Naive thymus-derived CD4-positive, alpha-beta T cell (primary cell): ENCODE results near the gene MRPS34. TPM values are rescaled to one million over a fixed set of nuclear protein-coding genes. Genes with fewer than 3 reads are reported as not detected.

Source experiments
- ATAC-seq: fragments of 150-1000 bp; cut with Tn5 transposase; 2 replicates; pipeline ENCODE4 v1.10.0; 2021; ENCODE audit warnings: mild to moderate bottlenecking, moderate library complexity
- CTCF ChIA-PET: fragments of 350-600 bp; sonication (Branson Sonifier 250); formaldehyde crosslinking; loops from one replicate; lab custom pipeline; 2021; ENCODE audit warnings: antibody characterized with exemption; lab: Charles Lee
- POLR2A ChIA-PET: fragments of 350-600 bp; sonication (Branson Sonifier 250); formaldehyde crosslinking; loops from one replicate; lab custom pipeline; 2021; ENCODE audit warnings: antibody characterized with exemption, inconsistent platforms; lab: Charles Lee
- DNase-seq, 9 donors: peaks; one replicate each; pipeline versions ENCODE4 v3.0.0 to v3.0.0-alpha.2; 2020 to 2022; ENCODE audit warnings: mixed read lengths in 1 of 9
- H3K27ac ChIP-seq: one replicate; pipeline ENCODE4 v1.7.0; 2013; ENCODE audit warnings: mild to moderate bottlenecking, low read depth, low read length, moderate library complexity
- H3K27me3 ChIP-seq, 2 donors: one replicate each; pipeline ENCODE4 v1.7.0; 2013; ENCODE audit warnings: low read length in 2 of 2, mild to moderate bottlenecking in 2 of 2, moderate library complexity in 2 of 2; ENCODE audit not compliant: control insufficient read depth in 2 of 2, insufficient read depth in 2 of 2
- H3K36me3 ChIP-seq, 3 experiments: 1 replicate in 2 of 3; 2 replicates in 1 of 3; pipeline ENCODE4 v1.7.0; 2013; ENCODE audit warnings: low read length in 3 of 3, mild to moderate bottlenecking in 3 of 3, moderate library complexity in 1 of 3; ENCODE audit not compliant: insufficient read depth in 3 of 3, control insufficient read depth in 2 of 3
- H3K4me1 ChIP-seq, 2 donors: one replicate each; pipeline ENCODE4 v1.7.0; 2013; ENCODE audit warnings: low read length in 2 of 2, mild to moderate bottlenecking in 2 of 2, moderate library complexity in 1 of 2; ENCODE audit not compliant: control insufficient read depth in 2 of 2, insufficient read depth in 2 of 2
- H3K4me3 ChIP-seq: 2 replicates; pipeline ENCODE4 v1.7.0; 2013; ENCODE audit warnings: mild to moderate bottlenecking, low read length
- H3K9me3 ChIP-seq, 3 experiments: 1 replicate in 2 of 3; 2 replicates in 1 of 3; pipeline ENCODE4 v1.7.0; 2013; ENCODE audit warnings: low read length in 3 of 3; ENCODE audit not compliant: control insufficient read depth in 2 of 3
- H3K27ac Mint-ChIP-seq, 9 donors: one replicate each; pipeline ENCODE4 v1.8.0; 2020 to 2022; ENCODE audit warnings: mixed read lengths in 9 of 9, mild to moderate bottlenecking in 8 of 9, moderate library complexity in 5 of 9, inconsistent platforms in 2 of 9
- H3K27me3 Mint-ChIP-seq, 5 donors: one replicate each; pipeline ENCODE4 v1.8.0; 2021 to 2022; ENCODE audit warnings: mixed read lengths in 5 of 5, mild to moderate bottlenecking in 1 of 5
- H3K36me3 Mint-ChIP-seq, 5 donors: one replicate each; pipeline ENCODE4 v1.8.0; 2020 to 2022; ENCODE audit warnings: mixed read lengths in 5 of 5, mild to moderate bottlenecking in 3 of 5, inconsistent platforms in 1 of 5
- H3K4me1 Mint-ChIP-seq, 7 donors: one replicate each; pipeline ENCODE4 v1.8.0; 2020 to 2022; ENCODE audit warnings: mixed read lengths in 7 of 7, mild to moderate bottlenecking in 3 of 7, inconsistent platforms in 1 of 7
- H3K4me3 Mint-ChIP-seq, 10 donors: one replicate each; pipeline ENCODE4 v1.8.0; 2020 to 2022; ENCODE audit warnings: mild to moderate bottlenecking in 10 of 10, mixed read lengths in 10 of 10, moderate library complexity in 6 of 10, inconsistent platforms in 2 of 10
- H3K9me3 Mint-ChIP-seq, 11 donors: one replicate each; pipeline ENCODE4 v1.8.0; 2020 to 2022; ENCODE audit warnings: mixed read lengths in 11 of 11, mild to moderate bottlenecking in 4 of 11, inconsistent platforms in 1 of 11, moderate library complexity in 1 of 11
- intact Hi-C, 2 donors: fragments of 100-400 bp; cut with micrococcal nuclease; formaldehyde crosslinking; loops; one replicate each; pipeline ENCODE4 v1.15.1; 2023
- polyA plus RNA-seq, 2 donors: library from polyadenylated mRNA; unstranded; fragments of 300-500 nt; fragmentation: Illumina TruSeq; gene quantifications; one replicate each; pipeline ENCODE4 v1.2.3, GENCODE V29; 2021
- total RNA-seq, 6 experiments: library from RNA in 5 of 6; stranded (reverse) in 5 of 6; gene quantifications; 1 replicate in 5 of 6; 2 replicates in 1 of 6; pipeline ENCODE4 v1.2.3 and lab custom pipeline; 2021 to 2026

Gene MRPS34
- total and polyA plus RNA-seq, 7 experiments from 2014 or later = 41.6 to 162 (median 60.9) TPM

DNA sequence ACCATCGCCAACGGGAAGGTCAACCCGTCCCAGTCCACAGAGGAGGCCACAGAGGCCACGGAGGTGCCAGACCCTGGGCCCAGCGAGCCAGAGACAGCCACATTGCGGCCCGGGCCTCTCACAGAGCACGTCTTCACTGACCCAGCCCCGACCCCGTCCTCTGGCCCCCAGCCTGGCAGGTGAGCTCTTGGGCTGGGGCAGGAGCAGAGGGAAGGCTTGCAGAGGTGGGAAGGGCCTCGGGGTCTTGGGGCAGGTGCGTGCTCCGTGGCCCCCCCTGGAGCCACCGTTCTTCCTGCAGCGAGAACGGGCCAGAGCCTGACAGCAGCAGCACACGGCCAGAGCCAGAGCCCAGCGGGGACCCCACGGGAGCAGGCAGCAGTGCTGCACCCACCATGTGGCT, 6.7 kb downstream of the MRPS34 start:
- intact Hi-C loops = no loop called here
- CTCF ChIA-PET = no interaction called here
- no peaks in the 10 kb centered on the region for H3K27me3 Mint-ChIP-seq

DNA sequence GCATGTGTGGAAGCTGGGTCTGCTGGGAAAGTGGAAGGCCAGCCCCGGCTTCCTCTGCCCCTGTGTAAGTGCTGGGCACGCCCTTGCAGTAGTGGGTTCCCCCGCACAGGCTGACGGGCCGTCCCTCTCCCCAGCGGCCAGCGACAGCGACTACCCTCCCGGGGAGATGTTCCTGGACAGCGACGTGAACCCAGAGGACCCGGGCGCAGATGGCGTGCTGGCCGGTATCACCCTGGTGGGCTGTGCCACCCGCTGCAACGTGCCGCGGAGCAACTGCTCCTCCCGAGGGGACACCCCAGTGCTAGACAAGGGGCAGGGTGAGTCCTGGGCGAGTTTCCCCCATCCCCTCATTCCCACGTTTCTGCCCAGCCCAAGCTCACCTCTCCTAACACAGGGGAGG, 7.1 kb downstream of the MRPS34 start:
- ATAC-seq (no peak), DNase-seq (no peak)
- ChIA-PET CTCF (no interaction called here), POLR2A (no interaction called here)
- Histone ChIP-seq H3K4me3 (no peak overlapping the region), H3K27me3 (no peaks in the 10 kb centered on the region), H3K36me3 (peaks cover 0 to 74% (median 0%) of the 10 kb centered on the region in 3 experiments), H3K4me1 (peaks cover 3 to 6% of the 10 kb centered on the region in 2 donors), H3K27ac (no peak overlapping the region), H3K9me3 (no peaks in the 10 kb centered on the region)
- intact Hi-C loops = no loop called here
- Mint-ChIP-seq H3K27me3 (no peaks in the 10 kb centered on the region), H3K4me3 (no peak overlapping the region), H3K27ac (peak overlapping the region in 1 of 9 donors; percentile 16), H3K9me3 (no peaks in the 10 kb centered on the region), H3K36me3 (peaks cover 0 to 7% (median 4%) of the 10 kb centered on the region in 5 donors), H3K4me1 (peaks cover 0 to 8% (median 5%) of the 10 kb centered on the region in 7 donors)

More for the DNA sequence above, 6.7 kb downstream of the MRPS34 start:
- H3K4me3 Mint-ChIP-seq = no peak overlapping the region
- H3K9me3 Mint-ChIP-seq = no peaks in the 10 kb centered on the region
- Histone ChIP-seq H3K27me3 (no peaks in the 10 kb centered on the region), H3K4me1 (peaks cover 3 to 6% of the 10 kb centered on the region in 2 donors), H3K36me3 (peaks cover 0 to 70% (median 0%) of the 10 kb centered on the region in 3 experiments), H3K9me3 (no peaks in the 10 kb centered on the region), H3K27ac (no peak overlapping the region), H3K4me3 (no peak overlapping the region)
- DNase-seq (no peak), ATAC-seq (no peak)
- H3K36me3 Mint-ChIP-seq = peaks cover 0 to 4% (median 1%) of the 10 kb centered on the region in 5 donors
- peaks cover 0 to 8% (median 5%) of the 10 kb centered on the region in 7 donors for H3K4me1 Mint-ChIP-seq
- peak overlapping the region in 1 of 9 donors; percentile 16 for H3K27ac Mint-ChIP-seq
- POLR2A ChIA-PET = no interaction called here

DNA sequence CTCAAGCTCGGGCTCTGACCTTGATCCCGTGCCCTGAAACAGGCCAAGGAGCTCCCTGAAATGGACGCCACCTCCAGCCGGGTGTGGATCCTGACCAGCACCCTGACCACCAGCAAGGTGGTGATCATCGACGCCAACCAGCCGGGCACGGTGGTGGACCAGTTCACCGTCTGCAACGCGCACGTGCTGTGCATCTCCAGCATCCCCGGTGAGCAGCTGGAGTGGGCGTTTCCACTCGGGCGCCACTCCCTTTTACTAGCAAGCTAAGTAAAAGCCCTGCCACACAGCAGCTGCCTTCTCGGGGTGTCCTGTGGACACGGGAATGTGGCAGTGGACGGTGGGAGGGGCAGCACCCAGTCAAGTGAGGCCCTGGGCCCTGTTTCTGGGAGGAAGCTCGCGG, 8.0 kb downstream of the MRPS34 start:
- DNase-seq (no peak), ATAC-seq (no peak)
- Mint-ChIP-seq H3K27me3 (no peaks in the 10 kb centered on the region), H3K4me1 (peaks cover 0 to 5% (median under 1%) of the 10 kb centered on the region in 7 donors), H3K4me3 (no peak overlapping the region), H3K36me3 (peaks cover 0 to 11% (median 3%) of the 10 kb centered on the region in 5 donors), H3K27ac (no peak overlapping the region), H3K9me3 (no peaks in the 10 kb centered on the region)
- Histone ChIP-seq H3K36me3 (peaks cover 0 to 83% (median 4%) of the 10 kb centered on the region in 3 experiments), H3K4me3 (no peak overlapping the region), H3K27me3 (no peaks in the 10 kb centered on the region), H3K27ac (no peak overlapping the region), H3K9me3 (no peaks in the 10 kb centered on the region), H3K4me1 (no peaks in the 10 kb centered on the region)
- POLR2A ChIA-PET = interaction anchor here (1.2 to 2.0 kb wide), 2 partner anchors 17 to 345 kb away, joined by 3 to 4 read pairs; partner anchors contain the start of genes NUBP2 and SPSB3
- CTCF ChIA-PET = interaction anchor here (0.8 kb wide), 1 partner anchor 59 kb away, joined by 3 read pairs; the partner anchor contains the start of gene MAPK8IP3
- intact Hi-C loops = no loop called here

DNA sequence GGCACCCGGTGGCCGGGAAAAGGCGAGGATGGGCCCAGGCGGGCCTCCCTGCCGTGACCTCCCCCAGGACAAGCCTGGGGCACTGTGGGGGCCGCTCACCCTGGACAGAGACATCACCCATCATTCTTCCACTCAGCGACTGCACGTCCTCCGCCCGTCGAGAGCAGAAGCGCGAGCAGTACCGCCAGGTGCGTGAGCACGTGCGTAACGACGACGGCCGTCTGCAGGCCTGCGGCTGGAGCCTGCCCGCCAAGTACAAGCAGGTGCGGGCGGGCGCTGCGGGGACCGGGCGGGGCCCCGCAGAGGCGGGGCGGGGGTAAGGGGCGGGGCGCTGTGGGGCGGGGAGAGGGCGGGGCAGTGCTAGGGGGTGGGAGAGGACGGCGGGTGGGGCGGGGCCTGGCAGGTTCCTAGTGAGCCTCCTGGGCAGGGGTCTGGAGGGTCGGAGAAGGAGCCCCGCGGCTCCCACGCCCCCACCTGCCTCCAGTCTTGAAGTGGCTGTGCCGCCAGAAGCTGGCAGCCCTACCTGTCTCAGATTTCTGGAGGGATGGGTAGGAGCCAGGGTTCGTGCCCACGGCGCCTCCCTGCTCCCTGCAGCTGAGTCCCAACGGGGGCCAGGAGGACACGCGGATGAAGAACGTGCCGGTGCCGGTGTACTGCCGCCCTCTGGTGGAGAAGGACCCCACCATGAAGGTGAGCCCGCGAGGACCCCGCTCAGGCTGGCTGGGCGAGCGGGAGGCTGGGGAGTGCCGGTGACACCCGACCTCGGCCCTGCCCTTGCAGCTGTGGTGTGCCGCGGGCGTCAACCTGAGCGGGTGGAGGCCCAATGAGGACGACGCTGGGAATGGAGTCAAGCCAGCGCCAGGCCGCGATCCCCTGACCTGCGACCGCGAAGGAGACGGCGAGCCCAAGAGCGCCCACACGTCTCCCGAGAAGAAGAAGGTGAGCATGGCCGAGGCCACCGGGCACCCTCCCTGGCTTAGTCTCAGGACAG, 9.1 kb downstream of the MRPS34 start:
- Histone ChIP-seq H3K4me3 (no peak overlapping the region), H3K27ac (no peak overlapping the region), H3K4me1 (no peaks in the 10 kb centered on the region), H3K9me3 (no peaks in the 10 kb centered on the region), H3K36me3 (peaks cover 0 to 91% (median 4%) of the 10 kb centered on the region in 3 experiments), H3K27me3 (no peaks in the 10 kb centered on the region)
- Mint-ChIP-seq H3K9me3 (no peaks in the 10 kb centered on the region), H3K36me3 (peaks cover 0 to 12% (median 3%) of the 10 kb centered on the region in 5 donors), H3K4me3 (no peak overlapping the region), H3K27me3 (no peaks in the 10 kb centered on the region), H3K4me1 (peaks cover 0 to 5% (median 0%) of the 10 kb centered on the region in 7 donors), H3K27ac (no peak overlapping the region)
- ATAC-seq (no peak), DNase-seq (no peak)
- POLR2A ChIA-PET = interaction anchor here (0.7 to 2.0 kb wide), 3 partner anchors 18 to 405 kb away, joined by 3 to 4 read pairs (median 3); partner anchors contain the start of genes NUBP2 and SPSB3
- CTCF ChIA-PET = no interaction called here
- intact Hi-C loops = no loop called here

DNA sequence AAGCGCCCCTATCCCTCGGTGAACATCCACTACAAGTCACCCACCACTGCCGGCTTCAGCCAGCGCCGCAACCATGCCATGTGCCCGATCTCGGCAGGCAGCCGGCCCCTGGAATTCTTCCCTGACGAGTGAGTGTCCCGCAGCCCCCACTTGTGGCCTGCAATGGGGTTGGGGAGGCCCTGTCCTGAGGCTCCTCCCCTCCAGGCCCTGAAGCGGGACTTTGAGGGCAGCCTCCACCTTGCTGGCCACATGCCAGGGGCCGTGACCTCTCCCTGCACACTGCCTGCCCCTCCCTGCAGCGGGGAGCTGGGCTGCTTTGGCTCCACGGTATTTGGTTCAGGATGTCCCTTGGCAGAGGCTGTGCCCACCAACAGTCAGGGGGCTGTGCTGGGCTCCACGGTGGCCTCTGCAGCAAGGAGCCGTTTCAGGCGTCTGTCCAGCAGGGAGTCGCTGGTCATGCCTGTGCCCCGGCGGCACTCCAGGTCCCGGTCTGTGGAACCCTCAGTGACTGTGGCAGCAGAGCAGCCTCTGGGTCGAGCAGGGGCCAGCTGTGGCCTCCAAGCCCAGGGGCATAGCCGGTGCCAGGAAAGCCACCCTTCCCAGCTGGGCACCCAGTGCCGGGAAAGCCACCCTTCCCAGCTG, 9.9 kb downstream of the MRPS34 start:
- Mint-ChIP-seq H3K27ac (no peak overlapping the region), H3K4me3 (no peak overlapping the region), H3K4me1 (peaks cover 0 to 2% (median 0%) of the 10 kb centered on the region in 7 donors), H3K27me3 (no peaks in the 10 kb centered on the region), H3K36me3 (peaks cover 0 to 14% (median 3%) of the 10 kb centered on the region in 5 donors), H3K9me3 (no peaks in the 10 kb centered on the region)
- H3K9me3 ChIP-seq = no peaks in the 10 kb centered on the region
- POLR2A ChIA-PET = interaction anchor here (0.9 to 1.1 kb wide), 2 partner anchors 8 to 12 kb away, joined by 3 read pairs; partner anchors contain the start of gene NME3
- intact Hi-C loops = no loop called here
- H3K27me3 ChIP-seq = no peaks in the 10 kb centered on the region
- no peak overlapping the region for H3K27ac ChIP-seq
- H3K4me3 ChIP-seq = no peak overlapping the region
- ATAC-seq (no peak), DNase-seq (no peak)
- CTCF ChIA-PET = no interaction called here
- peaks cover 0 to 92% (median 4%) of the 10 kb centered on the region in 3 experiments for H3K36me3 ChIP-seq
- no peaks in the 10 kb centered on the region for H3K4me1 ChIP-seq

DNA sequence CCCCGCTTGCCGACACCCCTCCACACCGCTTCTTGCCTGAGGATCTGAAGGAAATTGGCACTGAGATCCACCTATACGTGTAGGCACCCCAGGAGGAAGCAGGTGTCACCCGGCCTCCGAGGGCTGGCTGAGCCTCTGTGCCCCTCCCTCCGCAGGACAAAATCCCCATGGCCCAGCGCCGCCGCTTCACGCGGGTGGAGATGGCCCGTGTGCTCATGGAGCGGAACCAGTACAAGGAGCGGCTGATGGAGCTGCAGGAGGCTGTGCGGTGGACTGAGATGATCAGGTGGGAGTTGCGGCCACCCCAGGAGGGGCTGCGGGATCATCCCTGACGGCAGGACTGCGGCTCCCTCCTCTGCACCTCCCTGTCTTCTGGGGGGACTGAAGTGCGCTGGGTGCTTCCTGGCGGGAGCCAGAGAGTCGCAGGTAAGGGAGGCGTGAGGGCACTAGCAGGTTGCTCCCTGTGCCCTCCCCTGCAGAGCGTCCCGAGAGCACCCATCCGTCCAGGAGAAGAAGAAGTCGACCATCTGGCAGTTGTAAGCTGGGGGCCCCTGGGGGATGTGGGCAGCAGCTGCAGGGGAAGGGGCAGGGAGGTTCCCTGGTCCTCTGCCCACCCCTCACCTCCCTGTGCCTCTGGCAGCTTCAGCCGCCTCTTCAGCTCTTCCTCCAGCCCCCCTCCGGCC, 10.6 kb downstream of the MRPS34 start:
- ChIA-PET POLR2A (interaction anchor here (0.9 to 1.1 kb wide), 2 partner anchors 9 to 12 kb away, joined by 3 read pairs; partner anchors contain the start of gene NME3), CTCF (no interaction called here)
- DNase-seq (no peak), ATAC-seq (no peak)
- H3K9me3 ChIP-seq = no peaks in the 10 kb centered on the region
- no peak overlapping the region for H3K27ac ChIP-seq
- intact Hi-C loops = no loop called here
- Mint-ChIP-seq H3K9me3 (no peaks in the 10 kb centered on the region), H3K27me3 (no peaks in the 10 kb centered on the region), H3K36me3 (peaks cover 0 to 14% (median 3%) of the 10 kb centered on the region in 5 donors), H3K4me1 (peaks cover 0 to 8% (median 4%) of the 10 kb centered on the region in 7 donors), H3K27ac (no peak overlapping the region), H3K4me3 (no peak overlapping the region)
- H3K4me3 ChIP-seq = no peak overlapping the region
- peaks cover 0 to 92% (median 4%) of the 10 kb centered on the region in 3 experiments for H3K36me3 ChIP-seq
- no peaks in the 10 kb centered on the region for H3K4me1 ChIP-seq
- H3K27me3 ChIP-seq = no peaks in the 10 kb centered on the region
